ENCODE results near the gene ZCCHC4.

The ZCCHC4 gene

DNA sequence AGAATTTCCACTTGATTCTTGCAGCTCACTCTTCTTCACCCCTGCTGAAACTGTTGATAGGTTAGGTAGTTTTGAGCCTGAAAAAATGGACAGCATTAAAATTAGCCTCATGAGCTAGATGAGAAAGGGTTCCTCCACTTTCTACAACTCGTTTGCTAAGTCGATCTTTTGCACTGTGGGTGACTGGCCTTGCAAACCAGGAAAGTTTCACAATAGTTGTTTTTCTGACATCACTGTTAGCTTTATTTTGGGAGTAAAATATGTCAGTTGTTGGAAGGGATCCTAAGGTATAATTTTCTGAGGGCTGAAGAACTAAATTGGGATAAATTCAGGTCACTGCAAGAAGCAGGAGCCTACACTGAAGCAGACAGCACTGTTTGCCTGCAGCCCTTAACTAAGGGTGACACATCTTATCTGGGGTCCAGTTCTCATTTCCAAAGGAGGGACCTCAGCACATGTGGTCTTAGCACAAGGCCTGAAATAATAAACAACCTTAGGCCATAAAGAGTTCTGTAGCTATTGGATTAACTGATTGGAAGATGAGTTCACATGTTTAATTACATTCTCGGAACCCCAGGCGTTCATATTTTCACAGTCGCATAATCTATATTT is 93.6 kb downstream of the ZCCHC4 start:
- TF ChIP-seq CTCF (IDR thresholded peaks at IDR 0.05; ENCODE audit: insufficient read depth, low read depth, low read length, missing control alignments), result no peak
- H3K4me3 ChIP-seq (ENCODE audit: low read length), result no peak overlapping the region
- DNase-seq (ENCODE audit: low read depth), result no peak

DNA sequence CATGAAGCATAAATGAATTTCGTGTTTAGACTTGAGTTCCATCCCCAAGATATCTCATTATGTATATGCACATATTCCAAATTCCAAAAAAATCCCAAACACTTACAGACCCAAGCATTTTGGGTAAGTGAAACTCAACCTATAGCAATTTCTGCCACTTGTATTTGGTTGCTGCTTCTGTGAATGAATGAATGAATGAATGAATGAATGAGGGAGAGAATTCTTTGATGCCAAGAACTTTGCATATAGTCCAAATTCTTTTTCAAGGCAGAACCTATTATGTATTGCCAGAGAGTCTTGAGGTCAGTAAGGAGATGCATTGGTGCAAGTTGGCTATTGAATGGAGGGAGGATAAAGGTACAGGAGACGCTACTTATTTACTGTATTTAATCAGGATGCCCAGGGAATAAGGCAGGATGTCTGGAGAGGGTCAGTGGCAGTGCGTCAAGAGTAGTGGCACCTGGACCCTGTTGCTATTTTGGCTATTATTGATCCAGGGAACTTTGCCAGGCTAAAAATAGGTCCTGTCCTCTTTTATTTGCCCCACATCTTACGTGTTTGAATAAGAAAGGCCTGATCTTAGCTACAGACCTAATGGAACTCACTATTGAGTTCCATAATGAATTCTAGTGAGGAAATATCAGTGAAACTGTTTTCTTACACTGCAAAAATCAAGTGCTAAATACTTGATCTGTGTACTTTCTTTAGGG is 98.4 kb downstream of the ZCCHC4 start:
- H3K4me3 ChIP-seq (ENCODE audit: low read length), result no peak overlapping the region
- DNase-seq (ENCODE audit: low read depth), result no peak
- no peak for TF ChIP-seq CTCF (IDR thresholded peaks at IDR 0.05; ENCODE audit: insufficient read depth, low read depth, low read length, missing control alignments)

DNA sequence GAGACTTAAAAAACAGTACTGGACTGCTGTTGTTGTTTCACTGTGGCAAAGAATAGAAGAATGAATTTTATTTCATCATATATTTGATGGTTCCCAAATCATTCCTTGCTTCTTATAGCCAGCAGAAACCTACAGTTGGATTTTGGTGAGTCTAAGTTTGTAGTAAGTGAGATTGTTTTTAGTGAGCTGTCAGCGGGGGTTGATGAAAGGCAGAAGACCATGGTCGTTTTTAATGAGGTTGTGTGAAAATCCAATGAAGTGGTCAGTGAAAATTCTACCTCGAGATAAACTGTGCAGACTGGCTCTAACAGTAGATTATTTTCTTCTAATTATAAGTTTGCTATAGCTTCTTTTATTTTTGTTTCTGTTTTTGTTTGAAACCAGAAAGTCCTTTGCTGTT is 100.7 kb downstream of the ZCCHC4 start:
- no peak for TF ChIP-seq CTCF (IDR thresholded peaks at IDR 0.05; ENCODE audit: insufficient read depth, low read depth, low read length, missing control alignments)
- DNase-seq (ENCODE audit: low read depth), result no peak
- no peak overlapping the region for H3K4me3 ChIP-seq (ENCODE audit: low read length)

DNA sequence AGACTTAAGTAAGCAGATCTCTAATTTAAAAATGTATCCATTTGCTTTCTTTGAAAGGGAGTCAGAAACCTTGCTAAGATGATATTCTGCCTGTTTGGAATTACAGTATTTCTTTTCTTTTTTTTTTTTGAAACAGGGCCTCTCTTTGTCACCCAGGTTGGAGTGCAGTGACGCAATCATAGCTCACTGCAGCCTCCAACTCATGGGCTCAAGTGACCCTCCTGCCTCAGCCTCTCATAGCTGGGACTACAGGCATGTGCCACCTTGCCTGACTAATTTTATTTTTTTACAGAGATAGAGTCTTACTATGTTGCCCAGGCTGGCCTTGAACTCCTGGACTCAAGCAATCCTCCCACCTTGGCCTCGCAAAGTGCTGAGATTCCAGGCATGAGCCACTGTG is 104.4 kb downstream of the ZCCHC4 start:
- no peak for DNase-seq (ENCODE audit: low read depth)
- no peak for TF ChIP-seq CTCF (IDR thresholded peaks at IDR 0.05; ENCODE audit: insufficient read depth, low read depth, low read length, missing control alignments)
- H3K4me3 ChIP-seq (ENCODE audit: low read length), result no peak overlapping the region
